H1 (cell line): Measurements from ENCODE around the gene CCDC182. TPM values are rescaled to one million over a fixed set of nuclear protein-coding genes. Genes with fewer than 3 reads are reported as not detected.

Experiments
- CTCF ChIA-PET: fragments of 300-600 bp; sonication (Branson Sonifier 250); formaldehyde crosslinking; loops from one replicate; lab custom pipeline; 2021; ENCODE audit not compliant: partially characterized antibody; lab: Charles Lee
- POLR2A ChIA-PET: fragments of 300-600 bp; sonication (Branson Sonifier 250); formaldehyde crosslinking; loops from one replicate; lab custom pipeline; 2021; ENCODE audit warnings: inconsistent platforms; ENCODE audit not compliant: partially characterized antibody; lab: Charles Lee
- DNase-seq, 2 experiments: peaks; one replicate each; pipeline versions ENCODE4 v3.0.0 to v3.0.0-alpha.2; 2010 to 2022; ENCODE audit warnings: low spot score in 2 of 2, low read depth in 1 of 2, mixed read lengths in 1 of 2
- FAIRE-seq: peaks from 2 replicates; lab custom pipeline; 2011; peaks lifted over from hg19 to GRCh38; lab: Jason Lieb, UNC
- H2AFZ ChIP-seq: 2 replicates; pipeline ENCODE4 v1.8.1; 2012; ENCODE audit warnings: low read length, inconsistent platforms
- H2AK5ac ChIP-seq: 2 replicates; pipeline ENCODE4 v1.6.1; 2013; ENCODE audit warnings: low read depth, low read length
- H2BK120ac ChIP-seq: replicated peaks from 2 replicates; pipeline ENCODE3; 2013; ENCODE audit warnings: low read depth, low read length, inconsistent platforms
- H2BK12ac ChIP-seq: 2 replicates; pipeline ENCODE4 v1.6.1; 2013; ENCODE audit warnings: low read depth, low read length
- H2BK15ac ChIP-seq: 2 replicates; pipeline ENCODE4 v1.6.1; 2013; ENCODE audit warnings: low read length
- H2BK20ac ChIP-seq: 2 replicates; pipeline ENCODE4 v1.6.1; 2013; ENCODE audit warnings: low read length
- H2BK5ac ChIP-seq: 2 replicates; pipeline ENCODE4 v1.6.1; 2013; ENCODE audit warnings: low read depth, low read length
- H3K14ac ChIP-seq: 2 replicates; pipeline ENCODE4 v1.6.1; 2013; ENCODE audit warnings: inconsistent platforms; ENCODE audit not compliant: insufficient read length
- H3K18ac ChIP-seq: 2 replicates; pipeline ENCODE4 v1.6.1; 2013; ENCODE audit warnings: low read length; ENCODE audit errors: extremely low read depth
- H3K23ac ChIP-seq: 2 replicates; pipeline ENCODE4 v1.6.1; 2013; ENCODE audit warnings: inconsistent platforms; ENCODE audit not compliant: insufficient read length
- H3K23me2 ChIP-seq: 2 replicates; pipeline ENCODE4 v1.6.1; 2013; ENCODE audit warnings: low read depth, low read length
- H3K27ac ChIP-seq: 2 replicates; pipeline ENCODE4 v1.6.1; 2011; ENCODE audit warnings: low read depth, low read length, inconsistent platforms
- H3K27me3 ChIP-seq, 4 experiments: replicated peaks in 1 of 4; 1 replicate in 1 of 4; 2 replicates in 3 of 4; pipeline versions ENCODE4 v1.6.1 to v1.8.1; 2011 to 2013; ENCODE audit warnings: low read length in 3 of 4, mild to moderate bottlenecking in 3 of 4, inconsistent platforms in 2 of 4, mixed read lengths in 2 of 4, moderate library complexity in 1 of 4; ENCODE audit not compliant: control insufficient read depth in 3 of 4, insufficient read depth in 3 of 4; ENCODE audit errors: extremely low read depth in 1 of 4
- H3K36me3 ChIP-seq, 4 experiments: 2 replicates each; pipeline versions ENCODE4 v1.6.1 to v1.8.1; 2011 to 2013; ENCODE audit warnings: mild to moderate bottlenecking in 4 of 4, low read length in 3 of 4, moderate library complexity in 2 of 4, control low read depth in 1 of 4, inconsistent platforms in 1 of 4; ENCODE audit not compliant: insufficient read depth in 4 of 4, control insufficient read depth in 2 of 4
- H3K4ac ChIP-seq: replicated peaks from 2 replicates; pipeline ENCODE3; 2013; ENCODE audit warnings: low read length, low read depth, mixed read lengths, inconsistent platforms; ENCODE audit not compliant: insufficient read length
- H3K4me1 ChIP-seq, 4 experiments: replicated peaks in 1 of 4; 1 replicate in 1 of 4; 2 replicates in 3 of 4; pipeline versions ENCODE4 v1.6.1 to v1.8.1; 2011 to 2013; ENCODE audit warnings: low read length in 3 of 4, inconsistent platforms in 2 of 4, mixed read lengths in 1 of 4; ENCODE audit not compliant: insufficient read depth in 4 of 4, control insufficient read depth in 3 of 4
- H3K4me2 ChIP-seq, 2 experiments: 2 replicates each; pipeline versions ENCODE4 v1.6.1 to v1.8.1; 2011 to 2013; ENCODE audit warnings: low read depth in 2 of 2, low read length in 2 of 2, control low read depth in 1 of 2, inconsistent platforms in 1 of 2, mild to moderate bottlenecking in 1 of 2; ENCODE audit not compliant: insufficient read depth in 1 of 2
- H3K4me3 ChIP-seq, 4 experiments: fragments of 200-600, 300-600 bp in 1 of 4; sonication (generic), shearing (Covaris generic), sonication (Bioruptor Twin) in 1 of 4; 2 replicates each; pipeline versions ENCODE4 v1.5.1 to v1.8.1; 2011 to 2016; ENCODE audit warnings: low read length in 4 of 4, low read depth in 3 of 4, control low read depth in 2 of 4, inconsistent platforms in 2 of 4, mild to moderate bottlenecking in 2 of 4, mixed read lengths in 1 of 4, moderate library complexity in 1 of 4; ENCODE audit not compliant: insufficient read depth in 2 of 4; ENCODE audit errors: extremely low read depth in 1 of 4
- H3K56ac ChIP-seq: replicated peaks from 2 replicates; pipeline ENCODE3; 2013; ENCODE audit warnings: low read depth, mild to moderate bottlenecking, mixed read lengths, low read length, inconsistent platforms; ENCODE audit not compliant: insufficient read length
- H3K79me1 ChIP-seq: 2 replicates; pipeline ENCODE4 v1.6.1; 2013; ENCODE audit warnings: low read depth, low read length, control low read depth
- H3K79me2 ChIP-seq, 2 experiments: 2 replicates each; pipeline versions ENCODE4 v1.6.1 to v1.8.1; 2012 to 2013; ENCODE audit warnings: low read length in 2 of 2, mild to moderate bottlenecking in 2 of 2, inconsistent platforms in 1 of 2; ENCODE audit not compliant: insufficient read depth in 2 of 2, control insufficient read depth in 1 of 2
- H3K9ac ChIP-seq, 4 experiments: replicated peaks in 1 of 4; 1 replicate in 1 of 4; 2 replicates in 3 of 4; pipeline versions ENCODE4 v1.6.1 to v1.8.1; 2011 to 2013; ENCODE audit warnings: low read depth in 3 of 4, low read length in 3 of 4, control low read depth in 2 of 4, mild to moderate bottlenecking in 2 of 4, moderate library complexity in 2 of 4, inconsistent platforms in 1 of 4; ENCODE audit errors: extremely low read depth in 1 of 4
- H3K9me3 ChIP-seq, 2 experiments: 2 replicates each; pipeline versions ENCODE4 v1.6.1 to v1.8.1; 2012 to 2013; ENCODE audit warnings: mild to moderate bottlenecking in 2 of 2, moderate library complexity in 2 of 2, control low read depth in 1 of 2, inconsistent platforms in 1 of 2, low read depth in 1 of 2, low read length in 1 of 2, mixed read lengths in 1 of 2; ENCODE audit not compliant: insufficient read depth in 2 of 2
- H4K20me1 ChIP-seq, 2 experiments: replicated peaks in 1 of 2; 2 replicates each; pipeline versions ENCODE3 to v1.8.1; 2011 to 2013; ENCODE audit warnings: inconsistent platforms in 2 of 2, low read length in 2 of 2, mild to moderate bottlenecking in 1 of 2; ENCODE audit not compliant: insufficient read depth in 2 of 2, control insufficient read depth in 1 of 2
- H4K5ac ChIP-seq: 2 replicates; pipeline ENCODE4 v1.6.1; 2013; ENCODE audit warnings: low read length, low read depth, mixed read lengths, inconsistent platforms; ENCODE audit not compliant: insufficient read length
- H4K8ac ChIP-seq: 2 replicates; pipeline ENCODE4 v1.8.0; 2013; ENCODE audit warnings: mild to moderate bottlenecking, moderate library complexity, low read length, inconsistent platforms; ENCODE audit not compliant: insufficient read depth; ENCODE audit errors: extremely low read depth
- H4K91ac ChIP-seq: replicated peaks from 2 replicates; pipeline ENCODE3; 2013; ENCODE audit warnings: low read length, mixed read lengths, inconsistent platforms; ENCODE audit not compliant: insufficient read length
- CTCF ChIP-seq, 3 experiments: IDR thresholded peaks; 1 replicate in 2 of 3; 2 replicates in 1 of 3; pipeline versions ENCODE4 v1.5.1 to v1.6.1; 2011; ENCODE audit warnings: low read length in 3 of 3, mild to moderate bottlenecking in 3 of 3, inconsistent platforms in 2 of 3, low read depth in 1 of 3, moderate library complexity in 1 of 3; ENCODE audit not compliant: insufficient read depth in 1 of 3; ENCODE audit errors: control extremely low read depth in 1 of 3
- EP300 ChIP-seq, 2 experiments: IDR thresholded peaks; 1 replicate in 1 of 2; 2 replicates in 1 of 2; pipeline ENCODE4 v1.6.1; 2011 to 2012; ENCODE audit warnings: low read depth in 2 of 2, low read length in 2 of 2, mild to moderate bottlenecking in 2 of 2, borderline replicate concordance in 1 of 2, inconsistent platforms in 1 of 2, moderate library complexity in 1 of 2
- POLR2AphosphoS5 ChIP-seq: IDR thresholded peaks from 2 replicates; pipeline ENCODE4 v1.6.1; 2011; ENCODE audit warnings: low read depth, low read length
- WGBS, 2 experiments: shearing (Covaris generic) in 1 of 2; methylation state at CpG; one replicate each; pipeline versions ENCODE4 v1.1.6 to v1.1.7; 2013 to 2015; ENCODE audit warnings: low lambda C conversion rate in 2 of 2, mixed read lengths in 2 of 2, inconsistent platforms in 1 of 2, low coverage in 1 of 2, missing lambda C conversion rate in 1 of 2; ENCODE audit not compliant: insufficient replicate concordance in 2 of 2, insufficient coverage in 1 of 2, insufficient read length in 1 of 2; ENCODE audit errors: extremely low coverage in 1 of 2, missing lambda C conversion rate in 1 of 2; 5-methylcytosine and 5-hydroxymethylcytosine counted together
- polyA plus RNA-seq, 7 experiments: library from polyadenylated mRNA; depleted of rRNA in 3 of 7; stranded (reverse) in 5 of 7; unstranded in 2 of 7; fragments of >200 nt in 5 of 7; fragments of 200-250 nt in 2 of 7; gene quantifications; 1 replicate in 5 of 7; 2 replicates in 1 of 7; 4 replicates in 1 of 7; pipeline versions ENCODE4 v1.2.1 to v1.2.3, GENCODE V29; 2011 to 2013; ENCODE audit warnings: missing spikeins in 2 of 7, mixed read lengths in 2 of 7
- total RNA-seq: library from RNA; stranded (reverse); fragmentation: NEBNext Ultra II Directional; extraction: Animal tissue kit (Norgen Biotek cat#: 25700); gene quantifications from 2 replicates; pipeline ENCODE4 v1.2.1, GENCODE V29; 2021

Gene CCDC182
- total and polyA plus RNA-seq, 2 of the 8 experiments (the other 6 are each of a cell fraction or from before 2014, with no cell fraction given), result not detected

GRCh38 chr17:57757735-57758134 lies 12.6 kb upstream of the CCDC182 start:
- Histone ChIP-seq H3K9me3 (no peaks in the 10 kb centered on the region), H3K9ac (no peak overlapping the region), H2BK5ac (no peak overlapping the region), H3K27me3 (no peaks in the 10 kb centered on the region), H3K23ac (no peak overlapping the region), H2AK5ac (no peak overlapping the region), H4K91ac (no peak overlapping the region), H3K14ac (no peak overlapping the region), H2BK20ac (no peak overlapping the region), H3K79me2 (no peaks in the 10 kb centered on the region), H4K8ac (no peak overlapping the region), H3K4me2 (no peak overlapping the region), H3K23me2 (no peaks in the 10 kb centered on the region), H3K36me3 (no peaks in the 10 kb centered on the region), H3K4me3 (no peak overlapping the region), H2BK120ac (no peak overlapping the region), H4K20me1 (no peaks in the 10 kb centered on the region), H3K27ac (no peak overlapping the region), H2BK12ac (no peak overlapping the region), H4K5ac (no peak overlapping the region), H2AFZ (no peak overlapping the region), H3K4me1 (peaks cover 1 to 11% (median 6%) of the 10 kb centered on the region in 4 experiments), H3K4ac (no peak overlapping the region), H3K79me1 (no peaks in the 10 kb centered on the region), H3K56ac (no peak overlapping the region), H2BK15ac (no peak overlapping the region), H3K18ac (no peak overlapping the region)
- DNase-seq (no peak), FAIRE-seq (no peak)
- WGBS, 2 experiments, result 89% methylated on average over 9 of the region's 9 CpGs; no CpG with 5 or more reads in 1 of the 2 experiments
- ChIA-PET POLR2A (no interaction called here), CTCF (interaction anchor here (0.7 to 2.7 kb wide), 7 partner anchors 9 to 174 kb away, joined by 3 to 13 read pairs (median 3); no protein-coding TSS in a partner anchor)
- TF ChIP-seq EP300 (IDR thresholded peaks at IDR 0.05; ENCODE audit: borderline replicate concordance in 1 of 2, low read depth in 2 of 2, low read length in 2 of 2) (no peak), CTCF (IDR thresholded peaks at IDR 0.05; ENCODE audit: control extremely low read depth in 1 of 3, insufficient read depth in 1 of 3, low read depth in 1 of 3, low read length in 3 of 3) (no peak), POLR2AphosphoS5 (no peak)
